Common myeloid progenitor, CD34-positive (primary cell): Measurements from ENCODE around the gene KRTAP2-3.
"Not testable (repeated sequence)": the region's sequence is repeated elsewhere in the genome, so short reads cannot be mapped to it uniquely, and the experiment has no call there.

Source experiments
- CTCF ChIA-PET: fragments of 350-600 bp; sonication (Branson Sonifier 250); formaldehyde crosslinking; loops from one replicate; lab custom pipeline; 2021; ENCODE audit warnings: antibody characterized with exemption; lab: Charles Lee
- POLR2A ChIA-PET: fragments of 350-600 bp; sonication (Branson Sonifier 250); formaldehyde crosslinking; loops from one replicate; lab custom pipeline; 2021; ENCODE audit warnings: antibody characterized with exemption; lab: Charles Lee
- DNase-seq, 3 donors: peaks; one replicate each; pipeline versions ENCODE4 v3.0.0 to v3.0.0-alpha.2; 2013
- H3K27ac ChIP-seq, 2 experiments: 1 replicate in 1 of 2; 2 replicates in 1 of 2; pipeline ENCODE4 v1.7.0; 2013; ENCODE audit warnings: inconsistent platforms in 2 of 2, low read length in 2 of 2, mild to moderate bottlenecking in 2 of 2, low read depth in 1 of 2, moderate library complexity in 1 of 2; ENCODE audit not compliant: severe bottlenecking in 2 of 2, insufficient read depth in 1 of 2, poor library complexity in 1 of 2
- H3K27me3 ChIP-seq, 5 experiments: replicated peaks in 2 of 5; 1 replicate in 3 of 5; 2 replicates in 2 of 5; pipeline versions ENCODE4 v1.6.1 to v1.7.0; 2013; ENCODE audit warnings: low read length in 4 of 5, mild to moderate bottlenecking in 2 of 5, moderate library complexity in 2 of 5, inconsistent platforms in 1 of 5; ENCODE audit not compliant: insufficient read depth in 5 of 5, control insufficient read depth in 4 of 5
- H3K36me3 ChIP-seq, 4 experiments: 1 replicate in 2 of 4; 2 replicates in 2 of 4; pipeline versions ENCODE4 v1.6.1 to v1.7.0; 2013; ENCODE audit warnings: low read length in 3 of 4, control low read depth in 1 of 4, mild to moderate bottlenecking in 1 of 4; ENCODE audit not compliant: control insufficient read depth in 4 of 4, insufficient read depth in 4 of 4
- H3K4me1 ChIP-seq, 4 experiments: 1 replicate in 3 of 4; 2 replicates in 1 of 4; pipeline versions ENCODE4 v1.6.1 to v1.7.1; 2013; ENCODE audit warnings: low read length in 3 of 4, mild to moderate bottlenecking in 3 of 4, control low read depth in 1 of 4, inconsistent platforms in 1 of 4, moderate library complexity in 1 of 4; ENCODE audit not compliant: control insufficient read depth in 4 of 4, insufficient read depth in 4 of 4; ENCODE audit errors: control extremely low read depth in 1 of 4
- H3K4me3 ChIP-seq, 7 experiments: 1 replicate in 4 of 7; 2 replicates in 3 of 7; pipeline versions ENCODE4 v1.5.1 to v1.7.0; 2013; ENCODE audit warnings: mild to moderate bottlenecking in 7 of 7, low read length in 6 of 7, moderate library complexity in 6 of 7, inconsistent platforms in 2 of 7, low read depth in 2 of 7, control low read depth in 1 of 7; ENCODE audit not compliant: insufficient read depth in 4 of 7, control insufficient read depth in 1 of 7; ENCODE audit errors: extremely low read depth in 1 of 7
- H3K9me3 ChIP-seq, 5 experiments: 1 replicate in 4 of 5; 2 replicates in 1 of 5; pipeline versions ENCODE4 v1.6.1 to v1.7.1; 2013; ENCODE audit warnings: low read length in 4 of 5, mild to moderate bottlenecking in 2 of 5, inconsistent platforms in 1 of 5, low read depth in 1 of 5, moderate library complexity in 1 of 5; ENCODE audit not compliant: control insufficient read depth in 4 of 5, insufficient read depth in 2 of 5; ENCODE audit errors: control extremely low read depth in 1 of 5
- WGBS: methylation state at CpG from one replicate; pipeline ENCODE4 v1.1.5; 2013; ENCODE audit not compliant: insufficient coverage; 5-methylcytosine and 5-hydroxymethylcytosine counted together

Gene KRTAP2-3

DNA sequence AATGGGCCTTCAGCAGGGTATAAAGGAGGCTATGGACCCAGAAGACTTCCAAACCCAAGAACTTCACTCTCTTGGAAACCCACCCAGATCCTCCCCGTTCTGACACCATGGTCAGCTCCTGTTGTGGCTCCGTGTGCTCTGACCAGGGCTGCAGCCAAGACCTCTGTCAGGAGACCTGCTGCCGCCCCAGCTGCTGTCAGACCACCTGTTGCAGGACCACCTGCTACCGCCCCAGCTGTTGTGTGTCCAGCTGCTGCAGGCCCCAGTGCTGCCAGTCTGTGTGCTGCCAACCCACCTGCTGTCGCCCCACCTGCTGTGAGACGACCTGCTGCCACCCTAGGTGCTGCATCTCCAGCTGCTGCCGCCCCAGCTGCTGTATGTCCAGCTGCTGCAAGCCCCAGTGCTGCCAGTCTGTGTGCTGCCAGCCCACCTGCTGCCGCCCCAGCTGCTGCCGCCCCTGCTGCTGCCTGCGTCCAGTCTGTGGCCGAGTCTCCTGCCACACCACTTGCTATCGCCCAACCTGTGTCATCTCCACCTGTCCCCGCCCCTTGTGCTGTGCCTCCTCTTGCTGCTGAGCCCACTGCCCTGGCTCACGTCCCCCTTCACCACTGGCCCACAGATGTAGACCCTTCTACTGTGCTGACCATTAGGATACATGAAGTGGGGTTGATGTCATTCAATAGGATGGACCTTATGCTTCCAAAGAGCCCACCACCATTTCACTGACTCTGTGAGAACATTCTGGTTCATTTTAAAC, 24.4 kb upstream of the KRTAP2-3 start, which contains the start of gene KRTAP4-7:
Gene KRTAP4-7 (plus strand): TSS at position 51 of the 757 bp plus-strand sequence. CDS start 57 bp downstream, at position 108.
- POLR2A ChIA-PET, result interaction anchor here (0.6 to 0.7 kb wide), 2 partner anchors 41 to 255 kb away, joined by 3 read pairs; no protein-coding TSS in a partner anchor
- H3K4me3 ChIP-seq, CTCF ChIA-PET, H3K27me3 ChIP-seq, H3K27ac ChIP-seq, H3K9me3 ChIP-seq, H3K36me3 ChIP-seq, H3K4me1 ChIP-seq, DNase-seq: not testable (repeated sequence)
- WGBS, result 93% methylated on average over 5 of the region's 14 CpGs

GRCh38 chr17:41083427-41083826, 23.5 kb upstream of the KRTAP2-3 start:
- H3K9me3 ChIP-seq, POLR2A ChIA-PET, H3K4me1 ChIP-seq, H3K4me3 ChIP-seq, DNase-seq, H3K36me3 ChIP-seq, CTCF ChIA-PET, H3K27ac ChIP-seq, H3K27me3 ChIP-seq: not testable (repeated sequence)
- no CpG with 5 or more reads among the region's 2 CpGs for WGBS

- no peaks in the 10 kb centered on the region for H3K4me1 ChIP-seq
- WGBS, result 100% methylated on average over 1 of the region's 4 CpGs
Measured at GRCh38 chr17:41082626-41083025, 22.7 kb upstream of the KRTAP2-3 start.

GRCh38 chr17:41076788-41077187, 16.9 kb upstream of the KRTAP2-3 start:
- H3K4me1 ChIP-seq, result no peaks in the 10 kb centered on the region
- no peak overlapping the region for H3K27ac ChIP-seq
- no peaks in the 10 kb centered on the region for H3K27me3 ChIP-seq
- no peak for DNase-seq
- CTCF ChIA-PET, result no interaction called here
- H3K36me3 ChIP-seq, result no peaks in the 10 kb centered on the region
- H3K4me3 ChIP-seq, result no peak overlapping the region
- POLR2A ChIA-PET, result no interaction called here
- H3K9me3 ChIP-seq, result no peaks in the 10 kb centered on the region

More at GRCh38 chr17:41082626-41083025, 22.7 kb upstream of the KRTAP2-3 start:
- Histone ChIP-seq H3K4me3 (no peak overlapping the region), H3K9me3 (no peaks in the 10 kb centered on the region), H3K27ac (no peak overlapping the region), H3K36me3 (no peaks in the 10 kb centered on the region), H3K27me3 (no peaks in the 10 kb centered on the region)
- CTCF ChIA-PET, result no interaction called here
- no peak for DNase-seq
- POLR2A ChIA-PET, result no interaction called here

DNA sequence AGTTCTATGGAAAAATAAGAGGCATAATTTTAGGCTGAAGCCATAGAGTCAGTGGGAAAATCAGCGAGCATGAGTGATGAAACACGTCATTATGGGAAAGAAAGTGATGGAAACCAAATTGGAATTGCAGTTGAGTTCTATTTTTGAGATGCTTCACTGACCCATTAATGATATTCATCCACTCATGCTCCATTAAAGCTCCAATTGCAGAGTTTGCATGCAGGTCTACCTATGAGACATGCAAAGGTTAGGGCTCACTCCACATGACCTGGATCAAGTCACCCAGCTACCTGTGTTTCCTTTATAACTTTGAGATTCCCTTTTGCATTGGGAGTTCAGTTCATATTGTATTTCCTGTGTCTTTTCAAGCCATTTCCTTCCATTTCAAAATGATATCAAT, 13.8 kb upstream of the KRTAP2-3 start:
- WGBS, result 100% methylated on average over 1 of the region's 2 CpGs
- no peak overlapping the region for H3K4me3 ChIP-seq
- ChIA-PET CTCF (no interaction called here), POLR2A (no interaction called here)
- no peaks in the 10 kb centered on the region for H3K4me1 ChIP-seq
- no peak overlapping the region for H3K27ac ChIP-seq
- H3K9me3 ChIP-seq, result no peaks in the 10 kb centered on the region
- no peak for DNase-seq
- H3K27me3 ChIP-seq, result no peaks in the 10 kb centered on the region
- no peaks in the 10 kb centered on the region for H3K36me3 ChIP-seq

DNA sequence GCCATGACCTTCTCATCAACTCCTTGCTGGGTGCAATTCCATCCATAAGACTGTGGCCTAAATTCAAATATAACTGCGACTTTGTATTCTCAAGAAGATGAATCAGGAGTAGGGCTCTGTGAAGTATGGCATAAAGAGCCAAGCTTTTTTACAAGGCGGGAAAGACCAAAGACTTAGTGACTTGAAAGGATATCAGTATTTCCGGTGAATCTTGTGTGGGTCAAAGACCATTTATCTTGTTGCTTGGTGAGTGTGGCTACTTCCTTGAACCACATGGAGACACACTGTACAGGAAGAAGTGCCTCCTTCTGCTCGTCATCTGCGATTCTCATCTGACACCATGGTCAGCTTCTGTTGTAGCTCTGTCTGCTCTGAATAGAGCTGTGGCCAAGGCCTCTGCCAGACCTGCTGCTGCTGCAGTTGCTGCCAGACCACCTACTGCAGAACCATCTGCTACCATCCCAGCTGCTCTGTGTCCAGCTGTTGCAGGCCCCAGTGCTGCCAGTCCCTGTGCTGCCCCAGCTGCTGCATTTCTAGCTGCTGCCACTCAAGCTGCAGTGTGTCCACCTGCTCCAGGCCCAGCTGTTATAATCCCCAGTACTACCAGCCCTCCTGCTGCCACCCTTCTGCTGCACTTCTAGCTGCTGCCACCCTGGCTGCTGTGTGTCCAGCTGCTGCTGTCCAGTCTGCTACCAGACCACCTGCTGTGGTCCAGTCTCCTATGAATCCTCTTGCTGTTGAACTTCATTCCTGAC, 11.9 kb upstream of the KRTAP2-3 start:
- Histone ChIP-seq H3K36me3 (no peaks in the 10 kb centered on the region), H3K27ac (no peak overlapping the region), H3K4me1 (no peaks in the 10 kb centered on the region), H3K4me3 (no peak overlapping the region), H3K27me3 (no peaks in the 10 kb centered on the region), H3K9me3 (no peaks in the 10 kb centered on the region)
- WGBS, result 91% methylated on average over 5 of the region's 5 CpGs
- ChIA-PET CTCF (no interaction called here), POLR2A (interaction anchor here (0.6 kb wide), 1 partner anchor 157 kb away, joined by 7 read pairs; no protein-coding TSS in a partner anchor)
- DNase-seq, result no peak

DNA sequence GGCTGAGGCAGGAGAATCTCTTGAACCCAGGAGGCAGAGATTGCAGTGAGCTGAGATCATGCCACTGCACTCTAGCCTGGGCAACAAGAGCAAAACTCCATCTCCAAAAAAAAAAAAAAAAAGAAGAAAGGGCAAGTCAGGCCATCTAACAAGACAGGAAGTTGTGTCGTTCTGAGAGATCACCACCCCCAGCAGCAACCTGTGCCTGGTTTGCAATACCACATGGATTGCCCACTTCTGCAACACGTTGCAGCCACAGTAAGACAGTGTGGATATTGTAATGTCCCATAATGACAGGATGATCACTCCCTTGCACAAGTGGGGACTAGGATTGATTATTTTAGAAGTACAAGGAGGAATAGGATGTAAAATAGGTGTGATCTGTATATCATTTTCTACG, 9.1 kb upstream of the KRTAP2-3 start:
- DNase-seq, result no peak
- no peaks in the 10 kb centered on the region for H3K4me1 ChIP-seq
- ChIA-PET CTCF (interaction anchor here (1.4 kb wide), 1 partner anchor 10 kb away, joined by 3 read pairs; no protein-coding TSS in a partner anchor), POLR2A (no interaction called here)
- WGBS, result 58% methylated on average over 2 of the region's 3 CpGs
- H3K9me3 ChIP-seq, result no peaks in the 10 kb centered on the region
- H3K27ac ChIP-seq, result no peak overlapping the region
- H3K4me3 ChIP-seq, result no peak overlapping the region
- no peaks in the 10 kb centered on the region for H3K27me3 ChIP-seq
- H3K36me3 ChIP-seq, result no peaks in the 10 kb centered on the region
